CD4-positive, alpha-beta T cell (primary cell): ENCODE results near the gene TMEM87B. TPM values are rescaled to one million over a fixed set of nuclear protein-coding genes. Genes with fewer than 3 reads are reported as not detected.

Experiments used
- ATAC-seq: fragments of 200-7000 bp; cut with Tn5 transposase; one replicate; pipeline ENCODE4 v1.10.0; 2022; ENCODE audit warnings: mild to moderate bottlenecking; ENCODE audit not compliant: poor library complexity
- CTCF ChIA-PET: fragments of 350-600 bp; sonication (Branson Sonifier 250); formaldehyde crosslinking; loops from one replicate; lab custom pipeline; 2021; ENCODE audit warnings: antibody characterized with exemption, inconsistent platforms; lab: Charles Lee
- POLR2A ChIA-PET: fragments of 350-600 bp; sonication (Branson Sonifier 250); formaldehyde crosslinking; loops from one replicate; lab custom pipeline; 2021; ENCODE audit warnings: antibody characterized with exemption, inconsistent platforms; lab: Charles Lee
- DNase-seq, 14 experiments: peaks; one replicate each; pipeline ENCODE4 v3.0.0-alpha.2; 2013 to 2020; ENCODE audit warnings: mixed read lengths in 2 of 14
- H3K27ac ChIP-seq, 2 donors: one replicate each; pipeline versions ENCODE4 v1.5.1 to v1.7.0; 2013; ENCODE audit warnings: low read length in 2 of 2, low read depth in 1 of 2, mild to moderate bottlenecking in 1 of 2
- H3K27me3 ChIP-seq, 2 experiments: 1 replicate in 1 of 2; 2 replicates in 1 of 2; pipeline versions ENCODE4 v1.6.1 to v1.7.0; 2013; ENCODE audit warnings: low read length in 2 of 2, control low read depth in 1 of 2, mild to moderate bottlenecking in 1 of 2, moderate library complexity in 1 of 2; ENCODE audit not compliant: insufficient read depth in 2 of 2, control insufficient read depth in 1 of 2
- H3K36me3 ChIP-seq: one replicate; pipeline ENCODE4 v1.6.1; 2013; ENCODE audit warnings: low read length, control low read depth; ENCODE audit not compliant: insufficient read depth
- H3K4me1 ChIP-seq: one replicate; pipeline ENCODE4 v1.6.1; 2013; ENCODE audit warnings: low read length, control low read depth; ENCODE audit not compliant: insufficient read depth
- H3K4me3 ChIP-seq: one replicate; pipeline ENCODE4 v1.5.1; 2013; ENCODE audit warnings: mild to moderate bottlenecking, low read length, moderate library complexity
- H3K9me3 ChIP-seq, 2 experiments: 1 replicate in 1 of 2; 2 replicates in 1 of 2; pipeline versions ENCODE4 v1.6.1 to v1.7.0; 2013; ENCODE audit warnings: low read length in 2 of 2, mild to moderate bottlenecking in 2 of 2, control low read depth in 1 of 2, moderate library complexity in 1 of 2; ENCODE audit not compliant: control insufficient read depth in 1 of 2, insufficient read depth in 1 of 2
- H3K27ac Mint-ChIP-seq: one replicate; pipeline ENCODE4 v1.8.0; 2020; ENCODE audit warnings: mixed read lengths
- H3K27me3 Mint-ChIP-seq: one replicate; pipeline ENCODE4 v1.8.0; 2021; ENCODE audit warnings: mixed read lengths
- H3K36me3 Mint-ChIP-seq: one replicate; pipeline ENCODE4 v1.8.0; 2021; ENCODE audit warnings: low read depth, mixed read lengths
- H3K4me1 Mint-ChIP-seq: one replicate; pipeline ENCODE4 v1.8.0; 2021; ENCODE audit warnings: low read depth, mixed read lengths
- H3K4me3 Mint-ChIP-seq: one replicate; pipeline ENCODE4 v1.8.0; 2020; ENCODE audit warnings: mild to moderate bottlenecking, mixed read lengths
- H3K9me3 Mint-ChIP-seq: one replicate; pipeline ENCODE4 v1.8.0; 2020; ENCODE audit warnings: mixed read lengths
- CTCF ChIP-seq: fragments of 200-600 bp; IDR thresholded peaks from one replicate; pipeline ENCODE4 v1.8.0; 2022; ENCODE audit warnings: antibody characterized with exemption, mild to moderate bottlenecking
- intact Hi-C, 2 experiments: fragments of 100-400 bp; cut with DNase I in 1 of 2; cut with micrococcal nuclease in 1 of 2; formaldehyde crosslinking; loops; one replicate each; pipeline versions ENCODE4 v1.15.1 to v1.9.0; 2023 to 2025; cut with DNase I, micrococcal nuclease
- total RNA-seq, 174 experiments: library from RNA in 2 of 174; stranded (reverse) in 2 of 174; gene quantifications; one replicate each; pipeline ENCODE4 v1.2.3 and lab custom pipeline; 2021 to 2026

Gene TMEM87B
- total RNA-seq, 2 experiments from 2014 or later: 8.9 to 12.1 TPM

GRCh38 chr2:112149866-112150435, 94.9 kb downstream of the TMEM87B start:
- H3K36me3 Mint-ChIP-seq: no peaks in the 10 kb centered on the region
- H3K27ac Mint-ChIP-seq: no peak overlapping the region
- no peak overlapping the region for H3K4me3 Mint-ChIP-seq
- peaks cover 11% of the 10 kb centered on the region for H3K4me1 Mint-ChIP-seq
- H3K27me3 Mint-ChIP-seq: no peaks in the 10 kb centered on the region
- ATAC-seq (no peak), DNase-seq (peak in 2 of 14 experiments; percentile 2 to 8)
- ChIA-PET CTCF (no interaction called here), POLR2A (no interaction called here)
- no peak overlapping the region for H3K27ac ChIP-seq
- intact Hi-C loops: no loop called here
- H3K9me3 ChIP-seq: no peaks in the 10 kb centered on the region
- no peaks in the 10 kb centered on the region for H3K27me3 ChIP-seq
- no peak for TF ChIP-seq CTCF
- no peak overlapping the region for H3K4me3 ChIP-seq
- H3K36me3 ChIP-seq: no peaks in the 10 kb centered on the region
- no peaks in the 10 kb centered on the region for H3K9me3 Mint-ChIP-seq
- H3K4me1 ChIP-seq: peaks cover 7% of the 10 kb centered on the region

- no peak overlapping the region for H3K4me3 ChIP-seq
- TF ChIP-seq CTCF: no peak
- no peak overlapping the region for H3K27ac ChIP-seq
- peak in 1 of 14 experiments; percentile 2 for DNase-seq
- no peak overlapping the region for H3K4me3 Mint-ChIP-seq
- H3K27me3 ChIP-seq: no peaks in the 10 kb centered on the region
- POLR2A ChIA-PET: no interaction called here
- no peaks in the 10 kb centered on the region for H3K36me3 Mint-ChIP-seq
- ATAC-seq: no peak
- H3K4me1 ChIP-seq: peaks cover 12% of the 10 kb centered on the region
- CTCF ChIA-PET: no interaction called here
- no peaks in the 10 kb centered on the region for H3K9me3 Mint-ChIP-seq
- no peaks in the 10 kb centered on the region for H3K27me3 Mint-ChIP-seq
- H3K9me3 ChIP-seq: no peaks in the 10 kb centered on the region
- intact Hi-C loops: no loop called here
- no peaks in the 10 kb centered on the region for H3K36me3 ChIP-seq
- H3K27ac Mint-ChIP-seq: no peak overlapping the region
- H3K4me1 Mint-ChIP-seq: peaks cover 16% of the 10 kb centered on the region
Measured at GRCh38 chr2:112150447-112150846, 95.4 kb downstream of the TMEM87B start.

- Mint-ChIP-seq H3K4me1 (peaks cover 20% of the 10 kb centered on the region), H3K27me3 (no peaks in the 10 kb centered on the region), H3K27ac (no peak overlapping the region), H3K9me3 (no peaks in the 10 kb centered on the region), H3K36me3 (no peaks in the 10 kb centered on the region), H3K4me3 (no peak overlapping the region)
- peaks cover 16% of the 10 kb centered on the region for H3K4me1 ChIP-seq
- ChIA-PET CTCF (no interaction called here), POLR2A (no interaction called here)
- no peaks in the 10 kb centered on the region for H3K9me3 ChIP-seq
- no peaks in the 10 kb centered on the region for H3K36me3 ChIP-seq
- no peak overlapping the region for H3K4me3 ChIP-seq
- intact Hi-C loops: no loop called here
- DNase-seq: peak in 1 of 14 experiments; percentile 7
- no peaks in the 10 kb centered on the region for H3K27me3 ChIP-seq
- no peak for TF ChIP-seq CTCF
- no peak for ATAC-seq
- no peak overlapping the region for H3K27ac ChIP-seq
Measured at GRCh38 chr2:112150851-112151250, 95.8 kb downstream of the TMEM87B start.
